Measurements from ENCODE around the gene PASK. TPM values are rescaled to one million over a fixed set of nuclear protein-coding genes. Genes with fewer than 3 reads are reported as not detected.

Gene PASK
- total and polyA plus RNA-seq, 7 donors: 1.4 to 16.4 (median 4.4) TPM

GRCh38 chr2:241118737-241119505 is 30.4 kb downstream of the PASK start:
- H3K27ac ChIP-seq: no peak overlapping the region
- peak; percentile 51 for DNase-seq
- 94 to 96% methylated on average over 24 of the region's 24 CpGs for WGBS, 2 donors
- no peak overlapping the region for H3K4me3 ChIP-seq
- no peaks in the 10 kb centered on the region for H3K9me3 ChIP-seq
- H3K4me1 ChIP-seq: no peaks in the 10 kb centered on the region
- no peaks in the 10 kb centered on the region for H3K27me3 ChIP-seq
- no peaks in the 10 kb centered on the region for H3K36me3 ChIP-seq
- intact Hi-C loops (cut with DNase I): no loop called here
- TF ChIP-seq EP300 (IDR thresholded peaks at IDR 0.05) (no peak), POLR2AphosphoS5 (IDR thresholded peaks at IDR 0.05) (no peak), POLR2A (IDR thresholded peaks at IDR 0.05) (no peak), CTCF (IDR thresholded peaks at IDR 0.05) (no peak)

GRCh38 chr2:241116606-241117560 is 32.4 kb downstream of the PASK start:
- TF ChIP-seq POLR2A (IDR thresholded peaks at IDR 0.05) (no peak), CTCF (IDR thresholded peaks at IDR 0.05) (no peak), EP300 (IDR thresholded peaks at IDR 0.05) (no peak), POLR2AphosphoS5 (IDR thresholded peaks at IDR 0.05) (no peak)
- no peak overlapping the region for H3K27ac ChIP-seq
- no peaks in the 10 kb centered on the region for H3K27me3 ChIP-seq
- intact Hi-C loops (cut with DNase I): no loop called here
- no peak overlapping the region for H3K4me3 ChIP-seq
- whole genome bisulfite sequencing, 2 donors: 93 to 95% methylated on average over 32 of the region's 32 CpGs
- H3K36me3 ChIP-seq: no peaks in the 10 kb centered on the region
- H3K4me1 ChIP-seq: no peaks in the 10 kb centered on the region
- H3K9me3 ChIP-seq: no peaks in the 10 kb centered on the region
- peak; percentile 43 for DNase-seq

GRCh38 chr2:241115361-241115760 is 33.9 kb downstream of the PASK start:
- WGBS, 2 donors: 73 to 91% methylated on average over 8 of the region's 8 CpGs
- no peaks in the 10 kb centered on the region for H3K27me3 ChIP-seq
- no peaks in the 10 kb centered on the region for H3K9me3 ChIP-seq
- TF ChIP-seq POLR2AphosphoS5 (IDR thresholded peaks at IDR 0.05): no peak
- TF ChIP-seq CTCF (IDR thresholded peaks at IDR 0.05): no peak
- no peak for TF ChIP-seq EP300 (IDR thresholded peaks at IDR 0.05)
- no peak for TF ChIP-seq POLR2A (IDR thresholded peaks at IDR 0.05)
- no peaks in the 10 kb centered on the region for H3K36me3 ChIP-seq
- no peak overlapping the region for H3K4me3 ChIP-seq
- no peak overlapping the region for H3K27ac ChIP-seq
- no peaks in the 10 kb centered on the region for H3K4me1 ChIP-seq
- no peak for DNase-seq
- intact Hi-C loops (cut with DNase I): no loop called here

- H3K27ac ChIP-seq: no peak overlapping the region
- H3K27me3 ChIP-seq: no peaks in the 10 kb centered on the region
- peak; percentile 14 for DNase-seq
- no peak overlapping the region for H3K4me3 ChIP-seq
- no peaks in the 10 kb centered on the region for H3K36me3 ChIP-seq
- TF ChIP-seq POLR2AphosphoS5 (IDR thresholded peaks at IDR 0.05): no peak
- no peak for TF ChIP-seq POLR2A (IDR thresholded peaks at IDR 0.05)
- TF ChIP-seq CTCF (IDR thresholded peaks at IDR 0.05): no peak
- no peak for TF ChIP-seq EP300 (IDR thresholded peaks at IDR 0.05)
- H3K9me3 ChIP-seq: no peaks in the 10 kb centered on the region
- H3K4me1 ChIP-seq: no peaks in the 10 kb centered on the region
- intact Hi-C loops (cut with DNase I): no loop called here
- 94 to 96% methylated on average over 11 of the region's 11 CpGs for WGBS, 2 donors
Observed at GRCh38 chr2:241114836-241115235, 34.4 kb downstream of the PASK start.

All from sigmoid colon (tissue), 7 donors.